Activated T-cell treated with anti-CD3 and anti-CD28 coated beads, Interleukin-2, amount 50 U/mL, for 4 hours (primary cell): ENCODE measurements around the gene SYCP3. TPM values are rescaled to one million over a fixed set of nuclear protein-coding genes. Genes with fewer than 3 reads are reported as not detected.
"Not testable (repeated sequence)": the region's sequence is repeated elsewhere in the genome, so short reads cannot be mapped to it uniquely, and the experiment has no call there.

ENCODE experiments used
- ATAC-seq, 2 donors: fragments of 200-7000 bp; cut with Tn5 transposase; one replicate each; pipeline ENCODE4 v1.10.0; 2021
- DNase-seq: peaks from one replicate; pipeline ENCODE4 v3.0.0-alpha.2; 2020
- H3K27me3 Mint-ChIP-seq: one replicate; pipeline ENCODE4 v1.8.0; 2021; ENCODE audit warnings: low read depth, mixed read lengths
- H3K36me3 Mint-ChIP-seq: one replicate; pipeline ENCODE4 v1.8.0; 2022; ENCODE audit warnings: mixed read lengths; ENCODE audit not compliant: insufficient read depth
- H3K4me1 Mint-ChIP-seq: one replicate; pipeline ENCODE4 v1.8.0; 2021; ENCODE audit warnings: low read depth, mixed read lengths
- H3K4me3 Mint-ChIP-seq: one replicate; pipeline ENCODE4 v1.8.0; 2021; ENCODE audit warnings: mild to moderate bottlenecking, moderate library complexity, mixed read lengths
- H3K9me3 Mint-ChIP-seq: one replicate; pipeline ENCODE4 v1.8.0; 2021; ENCODE audit warnings: mixed read lengths
- total RNA-seq, 3 donors: library from RNA; stranded (reverse); gene quantifications; one replicate each; pipeline ENCODE4 v1.2.1, GENCODE V29; 2021

Gene SYCP3
- total RNA-seq, 3 donors from 2014 or later = 0.13 to 0.43 TPM; not detected in 1

GRCh38 chr12:101746196-101746595 is 6.9 kb upstream of the SYCP3 start:
- H3K9me3 Mint-ChIP-seq = no peaks in the 10 kb centered on the region
- peaks cover 11% of the 10 kb centered on the region for H3K4me1 Mint-ChIP-seq
- no peak overlapping the region for H3K4me3 Mint-ChIP-seq
- no peak for ATAC-seq
- no peak for DNase-seq
- peaks cover 24% of the 10 kb centered on the region for H3K36me3 Mint-ChIP-seq
- no peaks in the 10 kb centered on the region for H3K27me3 Mint-ChIP-seq

DNA sequence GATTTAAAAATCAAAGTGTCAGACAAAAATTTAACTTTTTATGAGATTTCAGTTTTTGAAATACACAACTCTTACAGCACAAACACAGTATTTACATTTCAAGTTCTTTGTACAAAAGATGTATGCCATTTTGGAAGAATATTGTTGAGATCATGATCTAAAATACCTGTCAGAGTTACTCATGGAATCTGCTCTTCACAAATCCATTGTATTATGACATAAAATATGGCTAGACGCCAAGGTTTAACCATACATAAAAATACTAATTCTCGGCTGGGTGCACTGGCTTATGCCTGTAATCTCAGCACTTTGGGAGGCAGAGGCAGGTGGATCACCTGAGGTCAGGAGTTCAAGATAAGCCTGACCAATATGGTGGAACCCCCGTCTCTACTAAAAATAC is 6.2 kb upstream of the SYCP3 start:
- no peaks in the 10 kb centered on the region for H3K9me3 Mint-ChIP-seq
- no peaks in the 10 kb centered on the region for H3K27me3 Mint-ChIP-seq
- DNase-seq (no peak), ATAC-seq (no peak)
- H3K4me1 Mint-ChIP-seq = peaks cover 11% of the 10 kb centered on the region
- peaks cover 24% of the 10 kb centered on the region for H3K36me3 Mint-ChIP-seq
- no peak overlapping the region for H3K4me3 Mint-ChIP-seq

DNA sequence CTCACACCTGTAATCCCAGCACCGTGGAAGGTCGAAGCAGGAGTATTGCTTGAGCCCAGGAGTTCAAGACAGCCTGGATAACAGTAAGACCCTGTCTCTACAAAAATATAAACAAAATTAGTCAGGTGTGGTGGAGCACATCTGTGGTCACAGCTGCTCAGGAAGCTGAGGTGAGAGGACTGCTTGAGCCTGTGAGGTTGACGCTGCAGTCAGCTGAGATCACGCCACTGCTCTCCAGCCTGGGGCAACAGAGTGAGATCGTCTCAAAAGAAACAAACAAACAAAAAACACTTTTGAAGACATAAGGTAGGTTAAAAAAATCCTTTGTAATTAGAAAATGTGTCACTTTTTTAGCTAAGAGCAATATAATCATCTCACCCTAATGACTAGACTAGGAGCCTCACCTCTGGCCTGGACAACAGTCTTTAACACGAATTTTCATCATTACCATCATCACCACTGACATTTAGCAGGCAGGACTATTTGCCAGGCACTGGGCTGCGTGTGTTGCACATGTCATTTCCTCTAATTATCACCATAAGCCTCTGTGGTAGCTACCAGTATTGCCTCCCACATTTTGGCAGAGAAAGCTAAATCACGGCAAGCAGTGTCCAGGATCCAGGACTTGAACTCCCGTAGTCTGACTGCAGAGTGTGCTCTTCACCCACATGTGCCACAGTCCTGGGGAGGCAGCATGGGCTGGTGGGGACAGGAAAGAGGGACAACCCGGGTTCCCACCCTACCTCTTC is 4.6 kb upstream of the SYCP3 start:
- Mint-ChIP-seq H3K4me1 (peaks cover 11% of the 10 kb centered on the region), H3K36me3 (peaks cover 17% of the 10 kb centered on the region), H3K4me3 (no peak overlapping the region), H3K9me3 (no peaks in the 10 kb centered on the region), H3K27me3 (no peaks in the 10 kb centered on the region)
- no peak for DNase-seq
- ATAC-seq = no peak

- H3K4me3 Mint-ChIP-seq = no peak overlapping the region
- H3K27me3 Mint-ChIP-seq = no peaks in the 10 kb centered on the region
- ATAC-seq (no peak), DNase-seq (no peak)
- no peaks in the 10 kb centered on the region for H3K9me3 Mint-ChIP-seq
- H3K36me3 Mint-ChIP-seq = peaks cover 14% of the 10 kb centered on the region
- peaks cover 11% of the 10 kb centered on the region for H3K4me1 Mint-ChIP-seq
Measured at GRCh38 chr12:101743242-101743641, 4.0 kb upstream of the SYCP3 start.

- Mint-ChIP-seq H3K4me3 (no peak overlapping the region), H3K27me3 (no peaks in the 10 kb centered on the region), H3K9me3 (no peaks in the 10 kb centered on the region), H3K36me3 (peaks cover 11% of the 10 kb centered on the region), H3K4me1 (peaks cover 11% of the 10 kb centered on the region)
- ATAC-seq (no peak), DNase-seq (no peak)
Measured at GRCh38 chr12:101740980-101741379, 1.7 kb upstream of the SYCP3 start.

- DNase-seq (no peak), ATAC-seq (no peak)
- Mint-ChIP-seq H3K4me3 (no peak overlapping the region), H3K36me3 (peaks cover 11% of the 10 kb centered on the region), H3K9me3 (no peaks in the 10 kb centered on the region), H3K27me3 (no peaks in the 10 kb centered on the region), H3K4me1 (peaks cover 11% of the 10 kb centered on the region)
Measured at GRCh38 chr12:101740566-101740965, 1.3 kb upstream of the SYCP3 start.

- H3K36me3 Mint-ChIP-seq = peaks cover 2% of the 10 kb centered on the region
- DNase-seq (no peak), ATAC-seq (no peak)
- H3K9me3 Mint-ChIP-seq = no peaks in the 10 kb centered on the region
- H3K27me3 Mint-ChIP-seq = no peaks in the 10 kb centered on the region
- H3K4me3 Mint-ChIP-seq = no peak overlapping the region
- H3K4me1 Mint-ChIP-seq = no peaks in the 10 kb centered on the region
Measured at GRCh38 chr12:101737476-101737875, 1.8 kb downstream of the SYCP3 start.

GRCh38 chr12:101734482-101734881 is 4.8 kb downstream of the SYCP3 start:
- not testable (repeated sequence) for DNase-seq, ATAC-seq, H3K4me1 Mint-ChIP-seq, H3K9me3 Mint-ChIP-seq, H3K27me3 Mint-ChIP-seq, H3K4me3 Mint-ChIP-seq
- peaks cover 12% of the 10 kb centered on the region for H3K36me3 Mint-ChIP-seq

DNA sequence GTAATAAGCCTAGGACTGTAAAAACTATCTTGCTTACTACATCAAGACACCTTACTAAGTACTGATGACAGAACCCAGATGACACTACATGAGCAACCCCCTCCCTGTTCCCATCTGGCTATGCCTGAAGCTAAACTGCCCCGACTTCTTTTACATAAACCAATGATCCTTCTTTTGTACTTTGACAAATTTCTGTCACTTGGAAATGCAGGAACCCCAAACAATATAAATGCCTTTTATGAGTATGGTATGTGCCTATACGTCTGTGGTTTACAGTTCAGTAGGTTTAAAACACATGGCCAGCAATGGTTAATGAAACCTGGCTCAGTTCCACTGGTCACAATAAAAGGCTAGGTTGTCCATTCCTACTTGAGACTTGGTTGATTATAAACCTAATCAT is 6.1 kb downstream of the SYCP3 start:
- Mint-ChIP-seq H3K9me3 (no peaks in the 10 kb centered on the region), H3K4me3 (no peak overlapping the region), H3K27me3 (no peaks in the 10 kb centered on the region), H3K36me3 (peaks cover 14% of the 10 kb centered on the region), H3K4me1 (no peaks in the 10 kb centered on the region)
- no peak for DNase-seq
- ATAC-seq = no peak

- H3K27me3 Mint-ChIP-seq = no peaks in the 10 kb centered on the region
- H3K4me3 Mint-ChIP-seq = no peak overlapping the region
- peaks cover 12% of the 10 kb centered on the region for H3K36me3 Mint-ChIP-seq
- H3K9me3 Mint-ChIP-seq = no peaks in the 10 kb centered on the region
- no peaks in the 10 kb centered on the region for H3K4me1 Mint-ChIP-seq
- no peak for DNase-seq
- no peak for ATAC-seq
Measured at GRCh38 chr12:101732318-101732717, 6.9 kb downstream of the SYCP3 start.

- no peak overlapping the region for H3K4me3 Mint-ChIP-seq
- no peak for ATAC-seq
- no peaks in the 10 kb centered on the region for H3K27me3 Mint-ChIP-seq
- peaks cover 16% of the 10 kb centered on the region for H3K36me3 Mint-ChIP-seq
- no peaks in the 10 kb centered on the region for H3K9me3 Mint-ChIP-seq
- no peak for DNase-seq
- no peaks in the 10 kb centered on the region for H3K4me1 Mint-ChIP-seq
Measured at GRCh38 chr12:101729842-101730241, 9.4 kb downstream of the SYCP3 start.

DNA sequence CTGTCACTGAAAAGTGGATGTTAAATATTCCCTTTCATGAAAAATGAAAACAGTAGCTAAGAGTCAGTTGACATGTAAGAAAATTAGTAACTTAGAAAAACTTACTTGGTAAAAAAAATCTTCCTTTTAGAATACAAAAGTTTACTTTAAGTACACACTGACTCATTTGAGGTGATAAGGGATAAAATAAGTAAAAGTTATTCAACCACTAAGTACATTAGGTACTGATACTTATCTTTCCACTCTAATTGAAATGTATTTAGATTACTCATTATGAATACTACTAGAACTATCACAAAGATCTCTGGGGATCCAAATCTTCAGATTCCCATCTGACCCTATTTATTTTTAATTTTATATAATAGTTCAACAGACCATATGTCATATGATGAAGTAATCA is 12.2 kb downstream of the SYCP3 start:
- no peak overlapping the region for H3K4me3 Mint-ChIP-seq
- H3K4me1 Mint-ChIP-seq = no peaks in the 10 kb centered on the region
- H3K27me3 Mint-ChIP-seq = no peaks in the 10 kb centered on the region
- DNase-seq (no peak), ATAC-seq (no peak)
- H3K9me3 Mint-ChIP-seq = no peaks in the 10 kb centered on the region
- H3K36me3 Mint-ChIP-seq = peaks cover 18% of the 10 kb centered on the region

DNA sequence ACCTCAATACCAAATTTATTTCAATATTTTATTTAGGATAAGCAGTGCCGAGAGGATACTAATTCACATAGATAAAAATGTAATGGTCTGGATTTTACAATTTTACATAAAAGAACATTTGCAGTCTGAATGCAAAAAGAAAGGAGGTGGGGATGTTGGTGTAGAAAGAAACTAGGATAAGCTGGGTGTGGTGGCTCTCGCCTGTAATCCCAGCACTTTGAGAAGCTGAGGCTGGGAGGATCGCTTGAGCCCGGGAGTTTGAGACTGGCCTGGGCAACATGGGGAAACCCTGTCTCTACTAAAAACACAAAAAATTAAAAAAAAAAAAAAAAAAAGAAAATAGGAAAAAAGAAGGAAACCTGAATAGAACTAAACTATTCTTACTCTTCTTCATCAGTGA is 16.9 kb downstream of the SYCP3 start:
- Mint-ChIP-seq H3K4me1 (no peaks in the 10 kb centered on the region), H3K4me3 (no peak overlapping the region), H3K9me3 (no peaks in the 10 kb centered on the region), H3K27me3 (no peaks in the 10 kb centered on the region), H3K36me3 (peaks cover 10% of the 10 kb centered on the region)
- no peak for ATAC-seq
- DNase-seq = no peak

GRCh38 chr12:101720118-101720517 is 19.1 kb downstream of the SYCP3 start:
- ATAC-seq (no peak), DNase-seq (no peak)
- Mint-ChIP-seq H3K27me3 (no peaks in the 10 kb centered on the region), H3K36me3 (peaks cover 6% of the 10 kb centered on the region), H3K4me1 (no peaks in the 10 kb centered on the region), H3K9me3 (no peaks in the 10 kb centered on the region), H3K4me3 (no peak overlapping the region)

DNA sequence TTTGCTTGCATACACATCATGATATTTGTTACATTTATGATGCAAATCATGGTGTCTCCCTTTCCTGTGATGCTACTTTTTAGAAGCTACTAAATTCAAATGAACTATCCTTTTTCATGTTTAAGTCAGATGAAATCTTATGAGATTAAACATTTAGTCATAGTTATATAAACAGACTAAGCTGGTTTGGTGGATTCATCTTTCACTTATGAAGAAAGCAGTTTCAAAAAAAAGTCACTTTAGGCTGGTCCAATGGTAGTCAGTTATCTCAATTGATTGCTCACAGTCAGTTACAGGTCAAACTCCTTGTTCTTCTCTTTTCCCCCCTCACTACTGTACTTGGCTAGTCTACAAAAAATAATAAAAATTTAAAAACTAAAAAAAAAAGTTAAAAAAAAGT is 19.7 kb downstream of the SYCP3 start:
- peaks cover 6% of the 10 kb centered on the region for H3K36me3 Mint-ChIP-seq
- ATAC-seq = no peak

More for the DNA sequence above, 19.7 kb downstream of the SYCP3 start:
- Mint-ChIP-seq H3K27me3 (no peaks in the 10 kb centered on the region), H3K9me3 (no peaks in the 10 kb centered on the region), H3K4me1 (no peaks in the 10 kb centered on the region), H3K4me3 (no peak overlapping the region)
- DNase-seq = no peak
